ENCODE measurements around the gene TDRD5. TPM values are rescaled to one million over a fixed set of nuclear protein-coding genes. Genes with fewer than 3 reads are reported as not detected.

TDRD5 gene
- total RNA-seq, 4 donors from 2014 or later, result 0.64 to 1.8 TPM; not detected in 2

Small RNA genes lying within 50 kb of the gene (small RNA-seq; reads per million reads assigned to genes)
- 0 reads per million in 4 donors for gene RNU5F-2P

Other genes starting within 250 kb of the TDRD5 start
- gene AXDND1, start 225.9 kb upstream of the TDRD5 start, total RNA-seq, result 1 to 10 TPM; 3.1 to 8.4 (median 4.0) TPM
- not detected for gene NPHS2, start 15.9 kb upstream of the TDRD5 start, total RNA-seq
- gene FAM163A, start 151.5 kb downstream of the TDRD5 start, total RNA-seq, result under 1 TPM in 3 of 4 donors, not detected in 1; 0.14 to 0.60 (median 0.48) TPM

Data from transverse colon (tissue), 4 donors.